HepG2 (cell line): ENCODE measurements around the gene FYTTD1. TPM values are rescaled to one million over a fixed set of nuclear protein-coding genes. Genes with fewer than 3 reads are reported as not detected.

Experiments
- AKAP8 ChIP-seq: sonication (generic); formaldehyde crosslinking; IDR thresholded peaks from 2 replicates; pipeline ENCODE4 v1.5.1; 2020; ENCODE audit warnings: mild to moderate bottlenecking, missing genetic modification reagents
- FOXA1 ChIP-seq, 2 experiments: fragments of 450-650 bp in 1 of 2; sonication (generic) in 1 of 2; formaldehyde crosslinking in 1 of 2; IDR thresholded peaks; 2 replicates each; pipeline versions ENCODE4 v1.4.0 to v1.6.1; 2016 to 2020; ENCODE audit warnings: missing genetic modification reagents in 1 of 2
- FOXK1 ChIP-seq: sonication (generic); formaldehyde crosslinking; IDR thresholded peaks from 2 replicates; pipeline ENCODE4 v1.4.0; 2020; ENCODE audit warnings: low read depth, missing genetic modification reagents, borderline replicate concordance
- GMEB2 ChIP-seq: IDR thresholded peaks from 2 replicates; pipeline ENCODE4 v1.6.1; 2016; ENCODE audit warnings: missing biosample characterization, missing genetic modification reagents, low read depth
- HNF4A ChIP-seq: sonication (generic); formaldehyde crosslinking; IDR thresholded peaks from 2 replicates; pipeline ENCODE4 v1.4.0; 2020; ENCODE audit warnings: missing genetic modification reagents
- HNRNPH1 ChIP-seq: fragments of 200-400 bp; formaldehyde crosslinking; optimal IDR thresholded peaks from 2 replicates; pipeline ENCODE3; 2017; ENCODE audit warnings: mild to moderate bottlenecking, low read depth, low read length
- NR2C2 ChIP-seq: sonication (generic); formaldehyde crosslinking; IDR thresholded peaks from 2 replicates; pipeline ENCODE4 v1.4.0; 2020; ENCODE audit warnings: missing genetic modification reagents, mild to moderate bottlenecking, moderate library complexity, borderline replicate concordance
- RAD51 ChIP-seq: fragments of 450-650 bp; IDR thresholded peaks from 2 replicates; pipeline ENCODE4 v1.6.1; 2016; ENCODE audit warnings: borderline replicate concordance
- SALL2 ChIP-seq: sonication (generic); formaldehyde crosslinking; IDR thresholded peaks from 2 replicates; pipeline ENCODE4 v1.8.1; 2023; ENCODE audit warnings: mild to moderate bottlenecking, missing genetic modification reagents, inconsistent platforms
- SMAD1 ChIP-seq: sonication (generic); formaldehyde crosslinking; IDR thresholded peaks from 2 replicates; pipeline ENCODE4 v1.4.0; 2020; ENCODE audit warnings: missing genetic modification reagents, low read depth, mild to moderate bottlenecking, borderline replicate concordance
- SMYD3 ChIP-seq: sonication (generic); formaldehyde crosslinking; IDR thresholded peaks from 2 replicates; pipeline ENCODE4 v1.8.1; 2023; ENCODE audit warnings: mild to moderate bottlenecking, missing genetic modification reagents
- TSC22D2 ChIP-seq: sonication (generic); formaldehyde crosslinking; IDR thresholded peaks from 2 replicates; pipeline ENCODE4 v1.5.1; 2020; ENCODE audit warnings: missing genetic modification reagents, mild to moderate bottlenecking, borderline replicate concordance
- ZBTB7A ChIP-seq: sonication (generic); formaldehyde crosslinking; IDR thresholded peaks from 2 replicates; pipeline ENCODE4 v1.8.0; 2022; ENCODE audit warnings: mild to moderate bottlenecking, missing genetic modification reagents
- ZFP36L2 ChIP-seq: sonication (generic); formaldehyde crosslinking; IDR thresholded peaks from 2 replicates; pipeline ENCODE4 v1.4.0; 2020; ENCODE audit warnings: missing genetic modification reagents
- ZKSCAN5 ChIP-seq: sonication (generic); formaldehyde crosslinking; IDR thresholded peaks from 2 replicates; pipeline ENCODE4 v1.5.1; 2020; ENCODE audit warnings: mild to moderate bottlenecking, missing genetic modification reagents
- ZNF574 ChIP-seq: sonication (generic); formaldehyde crosslinking; IDR thresholded peaks from 2 replicates; pipeline ENCODE4 v1.4.0; 2020; ENCODE audit warnings: missing genetic modification reagents
- ZNF781 ChIP-seq: sonication (generic); formaldehyde crosslinking; IDR thresholded peaks from 2 replicates; pipeline ENCODE4 v1.5.1; 2020; ENCODE audit warnings: borderline replicate concordance, mild to moderate bottlenecking, missing genetic modification reagents; ENCODE audit errors: not compliant biosample characterization
- polyA plus RNA-seq, 8 experiments: library from polyadenylated mRNA; depleted of rRNA in 3 of 8; stranded (reverse) in 7 of 8; unstranded in 1 of 8; fragments of >200 nt; fragmentation: Illumina TruSeq in 4 of 8; extraction: Trizol in 4 of 8; gene quantifications; 2 replicates each; pipeline versions ENCODE4 v1.2.1 to v1.2.3, GENCODE V29; 2011 to 2016; ENCODE audit warnings: low read depth in 4 of 8, missing spikeins in 1 of 8, mixed read lengths in 1 of 8; ENCODE audit not compliant: insufficient read depth in 1 of 8
- total RNA-seq, 5 experiments: library from RNA; depleted of rRNA; stranded (reverse); fragments of >200 nt; fragmentation: Illumina TruSeq; extraction: Trizol; gene quantifications; 2 replicates each; pipeline ENCODE4 v1.2.3, GENCODE V29; 2016; ENCODE audit warnings: low read depth in 1 of 5
- TF ChIP-seq, protein P1 (sequence below): sonication (generic); formaldehyde crosslinking; IDR thresholded peaks from 2 replicates; pipeline ENCODE4 v1.4.0; 2020; ENCODE audit warnings: mild to moderate bottlenecking, missing genetic modification reagents
- TF ChIP-seq, protein P2 (sequence below): sonication (generic); formaldehyde crosslinking; IDR thresholded peaks from 2 replicates; pipeline ENCODE4 v1.5.0; 2020; ENCODE audit warnings: missing genetic modification reagents
- TF ChIP-seq, protein P3 (sequence below): sonication (generic); formaldehyde crosslinking; IDR thresholded peaks from 2 replicates; pipeline ENCODE4 v1.8.1; 2023; ENCODE audit warnings: mild to moderate bottlenecking, missing genetic modification reagents

Gene FYTTD1
- total and polyA plus RNA-seq, 2 of the 13 experiments (the other 11 are each of a cell fraction or from before 2014, with no cell fraction given) = 6.5 to 28.8 TPM

DNA sequence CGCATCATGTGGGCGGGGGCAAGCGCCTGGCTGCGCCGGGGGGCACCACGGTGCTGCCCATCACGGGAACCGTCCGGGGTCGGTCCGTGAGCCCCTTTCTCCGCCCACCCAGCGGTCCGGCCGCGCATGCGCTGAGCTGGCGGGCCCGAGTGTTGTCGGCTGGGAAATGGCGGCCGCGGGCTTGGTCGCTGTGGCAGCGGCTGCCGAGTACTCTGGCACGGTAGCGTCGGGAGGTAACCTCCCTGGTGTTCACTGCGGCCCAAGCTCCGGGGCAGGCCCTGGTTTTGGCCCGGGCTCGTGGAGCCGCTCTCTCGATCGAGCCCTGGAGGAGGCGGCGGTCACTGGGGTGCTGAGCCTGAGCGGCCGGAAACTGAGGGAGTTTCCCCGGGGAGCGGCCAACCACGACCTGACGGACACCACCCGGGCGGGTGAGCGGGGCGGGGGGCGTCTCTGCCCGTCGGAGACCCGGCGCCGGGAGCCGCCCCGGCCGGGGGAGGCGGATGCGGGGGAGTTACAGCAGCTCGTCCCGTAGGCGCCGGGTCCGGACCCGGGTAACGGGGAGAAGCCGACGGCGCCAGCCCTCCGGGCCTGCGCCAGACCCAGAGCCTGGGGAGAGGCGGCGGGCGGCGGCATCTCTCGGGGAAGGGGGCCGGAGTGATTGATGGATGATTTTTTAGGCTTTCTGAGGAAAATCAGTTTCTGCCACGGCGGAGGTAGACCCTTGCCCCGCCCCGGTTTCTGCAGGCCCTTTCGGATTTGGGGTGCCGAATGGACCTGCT is 41.6 kb downstream of the FYTTD1 start, which contains the start of gene LRCH3 (continued):
- no peak for TF ChIP-seq ZKSCAN5 (CRISPR knock-in tag)
- peak; percentile 72 for TF ChIP-seq ZNF574
- no peak for TF ChIP-seq GMEB2 (CRISPR knock-in tag)
- no peak; the same call in 1 of the 2 replicates for TF ChIP-seq TSC22D2 (CRISPR knock-in tag)
- TF ChIP-seq RAD51 = no peak
- TF ChIP-seq, protein P1, sequence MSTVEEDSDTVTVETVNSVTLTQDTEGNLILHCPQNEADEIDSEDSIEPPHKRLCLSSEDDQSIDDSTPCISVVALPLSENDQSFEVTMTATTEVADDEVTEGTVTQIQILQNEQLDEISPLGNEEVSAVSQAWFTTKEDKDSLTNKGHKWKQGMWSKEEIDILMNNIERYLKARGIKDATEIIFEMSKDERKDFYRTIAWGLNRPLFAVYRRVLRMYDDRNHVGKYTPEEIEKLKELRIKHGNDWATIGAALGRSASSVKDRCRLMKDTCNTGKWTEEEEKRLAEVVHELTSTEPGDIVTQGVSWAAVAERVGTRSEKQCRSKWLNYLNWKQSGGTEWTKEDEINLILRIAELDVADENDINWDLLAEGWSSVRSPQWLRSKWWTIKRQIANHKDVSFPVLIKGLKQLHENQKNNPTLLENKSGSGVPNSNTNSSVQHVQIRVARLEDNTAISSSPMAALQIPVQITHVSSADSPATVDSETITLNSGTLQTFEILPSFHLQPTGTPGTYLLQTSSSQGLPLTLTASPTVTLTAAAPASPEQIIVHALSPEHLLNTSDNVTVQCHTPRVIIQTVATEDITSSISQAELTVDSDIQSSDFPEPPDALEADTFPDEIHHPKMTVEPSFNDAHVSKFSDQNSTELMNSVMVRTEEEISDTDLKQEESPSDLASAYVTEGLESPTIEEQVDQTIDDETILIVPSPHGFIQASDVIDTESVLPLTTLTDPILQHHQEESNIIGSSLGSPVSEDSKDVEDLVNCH (CRISPR knock-in tag) = no peak
- peak; percentile 56; the same call in 1 of the 2 replicates for TF ChIP-seq FOXK1
- TF ChIP-seq, protein P2, sequence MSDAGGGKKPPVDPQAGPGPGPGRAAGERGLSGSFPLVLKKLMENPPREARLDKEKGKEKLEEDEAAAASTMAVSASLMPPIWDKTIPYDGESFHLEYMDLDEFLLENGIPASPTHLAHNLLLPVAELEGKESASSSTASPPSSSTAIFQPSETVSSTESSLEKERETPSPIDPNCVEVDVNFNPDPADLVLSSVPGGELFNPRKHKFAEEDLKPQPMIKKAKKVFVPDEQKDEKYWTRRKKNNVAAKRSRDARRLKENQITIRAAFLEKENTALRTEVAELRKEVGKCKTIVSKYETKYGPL (CRISPR knock-in tag) = peak; percentile 50; the same call in 1 of the 2 replicates
- TF ChIP-seq HNF4A (CRISPR knock-in tag) = no peak
- TF ChIP-seq AKAP8 = peak; percentile 27; the same call in 1 of the 2 replicates
- no peak for TF ChIP-seq FOXA1 (IDR thresholded peaks at IDR 0.05)
- TF ChIP-seq FOXA1 (CRISPR knock-in tag; IDR thresholded peaks at IDR 0.05) = no peak; the same call in 1 of the 2 replicates
- TF ChIP-seq NR2C2 (CRISPR knock-in tag) = peak; percentile 54; the same call in 1 of the 2 replicates
- TF ChIP-seq ZNF781 = no peak
- TF ChIP-seq SMAD1 (CRISPR knock-in tag) = peak; percentile 90; the same call in 1 of the 2 replicates
- TF ChIP-seq ZBTB7A (CRISPR knock-in tag) = peak; percentile 78; the same call in 1 of the 2 replicates
- TF ChIP-seq SALL2 (CRISPR knock-in tag) = peak; percentile 40; the same call in 1 of the 2 replicates
- TF ChIP-seq HNRNPH1 = no peak
- no peak for TF ChIP-seq SMYD3 (CRISPR knock-in tag)
- TF ChIP-seq, protein P3, sequence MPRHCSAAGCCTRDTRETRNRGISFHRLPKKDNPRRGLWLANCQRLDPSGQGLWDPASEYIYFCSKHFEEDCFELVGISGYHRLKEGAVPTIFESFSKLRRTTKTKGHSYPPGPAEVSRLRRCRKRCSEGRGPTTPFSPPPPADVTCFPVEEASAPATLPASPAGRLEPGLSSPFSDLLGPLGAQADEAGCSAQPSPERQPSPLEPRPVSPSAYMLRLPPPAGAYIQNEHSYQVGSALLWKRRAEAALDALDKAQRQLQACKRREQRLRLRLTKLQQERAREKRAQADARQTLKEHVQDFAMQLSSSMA (CRISPR knock-in tag) = no peak
- peak; percentile 88; the same call in 1 of the 2 replicates for TF ChIP-seq ZFP36L2
